ENCODE results near the gene ZNF335.
A peak's percentile ranks its signal among the peaks of the same experiment; 100 is the strongest.

ZNF335 gene

GRCh38 chr20:45971425-45971674 lies 653 bp downstream of the ZNF335 start:
- Histone ChIP-seq H3K9ac (ENCODE audit: low read length in 5 of 5) (peak overlapping the region; percentile 89 to 100 (median 100)), H3K9me3 (ENCODE audit: control insufficient read depth in 5 of 5, low read length in 5 of 5) (no peaks in the 10 kb centered on the region), H3K27me3 (ENCODE audit: control insufficient read depth in 5 of 5, insufficient read depth in 4 of 5, low read length in 5 of 5) (no peaks in the 10 kb centered on the region), H3K27ac (ENCODE audit: low read depth, low read length) (peak overlapping the region; percentile 100), H3K4me3 (ENCODE audit: low read depth in 1 of 5, low read length in 5 of 5) (peak overlapping the region; percentile 93 to 97 (median 96)), H3K4me1 (ENCODE audit: control insufficient read depth in 5 of 5, insufficient read depth in 5 of 5, low read length in 5 of 5) (peaks cover 0 to 44% (median 37%) of the 10 kb centered on the region in 5 donors), H3K36me3 (ENCODE audit: control insufficient read depth in 5 of 5, insufficient read depth in 5 of 5, low read length in 5 of 5) (peaks cover 0 to 30% (median 27%) of the 10 kb centered on the region in 5 donors)

- Histone ChIP-seq H3K4me3 (ENCODE audit: low read depth in 1 of 5, low read length in 5 of 5) (peak overlapping the region; percentile 93 to 97 (median 96)), H3K27me3 (ENCODE audit: control insufficient read depth in 5 of 5, insufficient read depth in 4 of 5, low read length in 5 of 5) (no peaks in the 10 kb centered on the region), H3K36me3 (ENCODE audit: control insufficient read depth in 5 of 5, insufficient read depth in 5 of 5, low read length in 5 of 5) (peaks cover 0 to 34% (median 29%) of the 10 kb centered on the region in 5 donors), H3K9ac (ENCODE audit: low read length in 5 of 5) (peak overlapping the region; percentile 89 to 100 (median 100)), H3K9me3 (ENCODE audit: control insufficient read depth in 5 of 5, low read length in 5 of 5) (no peaks in the 10 kb centered on the region), H3K27ac (ENCODE audit: low read depth, low read length) (peak overlapping the region; percentile 100), H3K4me1 (ENCODE audit: control insufficient read depth in 5 of 5, insufficient read depth in 5 of 5, low read length in 5 of 5) (peaks cover 0 to 44% (median 37%) of the 10 kb centered on the region in 5 donors)
Measured at GRCh38 chr20:45970646-45971424, 1.2 kb downstream of the ZNF335 start.

- H3K9ac ChIP-seq (ENCODE audit: low read length in 5 of 5) = peak overlapping the region in 4 of 5 donors; percentile 97 to 100 (median 100)
- peaks cover 0 to 44% (median 37%) of the 10 kb centered on the region in 5 donors for H3K4me1 ChIP-seq (ENCODE audit: control insufficient read depth in 5 of 5, insufficient read depth in 5 of 5, low read length in 5 of 5)
- peak overlapping the region; percentile 100 for H3K27ac ChIP-seq (ENCODE audit: low read depth, low read length)
- no peaks in the 10 kb centered on the region for H3K27me3 ChIP-seq (ENCODE audit: control insufficient read depth in 5 of 5, insufficient read depth in 4 of 5, low read length in 5 of 5)
- peaks cover 0 to 42% (median 37%) of the 10 kb centered on the region in 5 donors for H3K36me3 ChIP-seq (ENCODE audit: control insufficient read depth in 5 of 5, insufficient read depth in 5 of 5, low read length in 5 of 5)
- no peaks in the 10 kb centered on the region for H3K9me3 ChIP-seq (ENCODE audit: control insufficient read depth in 5 of 5, low read length in 5 of 5)
- H3K4me3 ChIP-seq (ENCODE audit: low read depth in 1 of 5, low read length in 5 of 5) = peak overlapping the region in 4 of 5 donors; percentile 95 to 97 (median 96)
Measured at GRCh38 chr20:45969712-45970634, 2.0 kb downstream of the ZNF335 start.

GRCh38 chr20:45968801-45969711 lies 2.9 kb downstream of the ZNF335 start:
- H3K36me3 ChIP-seq (ENCODE audit: control insufficient read depth in 5 of 5, insufficient read depth in 5 of 5, low read length in 5 of 5) = peaks cover 0 to 50% (median 45%) of the 10 kb centered on the region in 5 donors
- H3K27me3 ChIP-seq (ENCODE audit: control insufficient read depth in 5 of 5, insufficient read depth in 4 of 5, low read length in 5 of 5) = no peaks in the 10 kb centered on the region
- peak overlapping the region in 1 of 5 donors; percentile 96 for H3K4me3 ChIP-seq (ENCODE audit: low read depth in 1 of 5, low read length in 5 of 5)
- peak overlapping the region; percentile 50 for H3K27ac ChIP-seq (ENCODE audit: low read depth, low read length)
- no peaks in the 10 kb centered on the region for H3K9me3 ChIP-seq (ENCODE audit: control insufficient read depth in 5 of 5, low read length in 5 of 5)
- peaks cover 0 to 44% (median 37%) of the 10 kb centered on the region in 5 donors for H3K4me1 ChIP-seq (ENCODE audit: control insufficient read depth in 5 of 5, insufficient read depth in 5 of 5, low read length in 5 of 5)
- peak overlapping the region in 2 of 5 donors; percentile 35 to 97 for H3K9ac ChIP-seq (ENCODE audit: low read length in 5 of 5)

GRCh38 chr20:45968081-45968671 lies 3.8 kb downstream of the ZNF335 start:
- H3K4me3 ChIP-seq (ENCODE audit: low read depth in 1 of 5, low read length in 5 of 5) = no peak overlapping the region
- peak overlapping the region in 1 of 5 donors; percentile 35 for H3K9ac ChIP-seq (ENCODE audit: low read length in 5 of 5)
- H3K27ac ChIP-seq (ENCODE audit: low read depth, low read length) = no peak overlapping the region
- H3K4me1 ChIP-seq (ENCODE audit: control insufficient read depth in 5 of 5, insufficient read depth in 5 of 5, low read length in 5 of 5) = peaks cover 0 to 44% (median 37%) of the 10 kb centered on the region in 5 donors
- no peaks in the 10 kb centered on the region for H3K27me3 ChIP-seq (ENCODE audit: control insufficient read depth in 5 of 5, insufficient read depth in 4 of 5, low read length in 5 of 5)
- no peaks in the 10 kb centered on the region for H3K9me3 ChIP-seq (ENCODE audit: control insufficient read depth in 5 of 5, low read length in 5 of 5)
- peaks cover 0 to 59% (median 54%) of the 10 kb centered on the region in 5 donors for H3K36me3 ChIP-seq (ENCODE audit: control insufficient read depth in 5 of 5, insufficient read depth in 5 of 5, low read length in 5 of 5)

GRCh38 chr20:45967551-45968080 lies 4.4 kb downstream of the ZNF335 start:
- Histone ChIP-seq H3K36me3 (ENCODE audit: control insufficient read depth in 5 of 5, insufficient read depth in 5 of 5, low read length in 5 of 5) (peaks cover 0 to 63% (median 57%) of the 10 kb centered on the region in 5 donors), H3K4me1 (ENCODE audit: control insufficient read depth in 5 of 5, insufficient read depth in 5 of 5, low read length in 5 of 5) (peaks cover 0 to 40% (median 32%) of the 10 kb centered on the region in 5 donors), H3K9ac (ENCODE audit: low read length in 5 of 5) (no peak overlapping the region), H3K9me3 (ENCODE audit: control insufficient read depth in 5 of 5, low read length in 5 of 5) (no peaks in the 10 kb centered on the region), H3K4me3 (ENCODE audit: low read depth in 1 of 5, low read length in 5 of 5) (no peak overlapping the region), H3K27ac (ENCODE audit: low read depth, low read length) (no peak overlapping the region), H3K27me3 (ENCODE audit: control insufficient read depth in 5 of 5, insufficient read depth in 4 of 5, low read length in 5 of 5) (no peaks in the 10 kb centered on the region)

GRCh38 chr20:45965169-45966002 lies 6.6 kb downstream of the ZNF335 start:
- H3K27me3 ChIP-seq (ENCODE audit: control insufficient read depth in 5 of 5, insufficient read depth in 4 of 5, low read length in 5 of 5) = no peaks in the 10 kb centered on the region
- H3K4me1 ChIP-seq (ENCODE audit: control insufficient read depth in 5 of 5, insufficient read depth in 5 of 5, low read length in 5 of 5) = peaks cover 0 to 25% (median 20%) of the 10 kb centered on the region in 5 donors
- peaks cover 0 to 85% (median 79%) of the 10 kb centered on the region in 5 donors for H3K36me3 ChIP-seq (ENCODE audit: control insufficient read depth in 5 of 5, insufficient read depth in 5 of 5, low read length in 5 of 5)
- H3K9ac ChIP-seq (ENCODE audit: low read length in 5 of 5) = no peak overlapping the region
- H3K27ac ChIP-seq (ENCODE audit: low read depth, low read length) = no peak overlapping the region
- H3K9me3 ChIP-seq (ENCODE audit: control insufficient read depth in 5 of 5, low read length in 5 of 5) = no peaks in the 10 kb centered on the region
- no peak overlapping the region for H3K4me3 ChIP-seq (ENCODE audit: low read depth in 1 of 5, low read length in 5 of 5)

- Histone ChIP-seq H3K9ac (ENCODE audit: low read length in 5 of 5) (no peak overlapping the region), H3K36me3 (ENCODE audit: control insufficient read depth in 5 of 5, insufficient read depth in 5 of 5, low read length in 5 of 5) (peaks cover 0 to 94% (median 88%) of the 10 kb centered on the region in 5 donors), H3K27me3 (ENCODE audit: control insufficient read depth in 5 of 5, insufficient read depth in 4 of 5, low read length in 5 of 5) (no peaks in the 10 kb centered on the region), H3K27ac (ENCODE audit: low read depth, low read length) (no peak overlapping the region), H3K9me3 (ENCODE audit: control insufficient read depth in 5 of 5, low read length in 5 of 5) (no peaks in the 10 kb centered on the region), H3K4me1 (ENCODE audit: control insufficient read depth in 5 of 5, insufficient read depth in 5 of 5, low read length in 5 of 5) (peaks cover 0 to 13% (median 7%) of the 10 kb centered on the region in 5 donors), H3K4me3 (ENCODE audit: low read depth in 1 of 5, low read length in 5 of 5) (no peak overlapping the region)
Measured at GRCh38 chr20:45964006-45964400, 8.0 kb downstream of the ZNF335 start.
